Measurements from ENCODE around the gene NSMF.
"Not testable (repeated sequence)": the region's sequence is repeated elsewhere in the genome, so short reads cannot be mapped to it uniquely, and the experiment has no call there.

GRCh38 chr9:137450539-137451222 lies 8.5 kb downstream of the NSMF start:
- not testable (repeated sequence) for TF ChIP-seq CTCF, POLR2A (IDR thresholded peaks at IDR 0.05)

Measured in body of pancreas (tissue), 4 donors.